GM12891 (cell line): Measurements from ENCODE around the gene NDST1.

Experiments used
- POLR2A ChIP-seq: IDR thresholded peaks from 2 replicates; pipeline ENCODE4 v1.6.1; 2011; ENCODE audit warnings: low read depth, low read length, control low read depth
- POLR2AphosphoS5 ChIP-seq: IDR thresholded peaks from 2 replicates; pipeline ENCODE4 v1.6.1; 2011; ENCODE audit warnings: low read depth, low read length, control low read depth
- POU2F2 ChIP-seq: IDR thresholded peaks from 2 replicates; pipeline ENCODE4 v1.6.1; 2011; ENCODE audit warnings: low read depth, mild to moderate bottlenecking, control low read depth, low read length, moderate library complexity
- TAF1 ChIP-seq: IDR thresholded peaks from 2 replicates; pipeline ENCODE4 v1.6.1; 2011; ENCODE audit warnings: low read depth, low read length, control low read depth

DNA sequence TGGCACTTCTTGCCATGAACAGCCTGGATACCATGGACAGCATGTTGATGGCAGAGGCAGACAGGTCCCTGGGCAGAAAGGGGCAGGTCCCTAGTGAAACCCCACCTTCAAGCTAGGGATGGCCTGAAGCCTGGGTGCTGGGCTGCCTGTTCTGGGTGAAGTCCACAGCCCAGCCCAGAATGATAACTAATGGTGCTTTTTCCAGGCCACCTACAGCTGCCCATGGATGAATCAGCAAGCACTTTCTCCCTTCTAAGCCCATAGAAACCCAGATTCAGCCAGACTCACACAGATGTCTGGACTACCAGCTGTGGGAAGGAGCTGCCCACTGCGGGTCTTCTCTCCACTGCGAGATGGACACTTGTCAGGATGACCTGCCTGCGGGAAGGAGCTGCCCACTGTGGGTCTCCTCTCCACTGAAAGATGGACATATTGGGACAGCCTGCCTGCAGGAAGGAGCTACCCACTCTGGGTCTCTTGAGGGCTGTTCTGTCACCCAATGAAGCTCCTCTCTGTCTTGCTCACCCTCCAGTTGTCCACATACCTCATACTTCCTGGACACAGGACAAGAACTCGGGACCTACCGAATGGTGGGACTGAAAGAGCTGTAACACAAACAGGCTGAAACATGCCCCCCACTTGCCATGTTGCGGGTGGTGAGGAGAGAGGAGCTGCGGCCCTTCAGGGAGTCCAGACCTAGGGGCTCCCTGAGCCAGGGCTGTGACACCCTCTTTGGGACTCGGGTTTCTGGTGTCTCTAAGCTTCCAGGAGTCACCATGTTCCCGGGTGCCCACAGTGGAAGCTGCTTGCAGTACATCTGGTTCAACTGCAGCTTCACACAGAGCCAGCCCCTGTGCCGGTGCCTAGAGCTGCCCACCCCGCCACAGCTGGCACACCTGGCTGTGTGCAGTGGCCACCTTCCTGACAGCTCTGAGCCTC, 71.8 kb downstream of the NDST1 start:
- TF ChIP-seq POLR2A (no peak), POLR2AphosphoS5 (no peak), TAF1 (no peak), POU2F2 (no peak)
